ENCODE data around the gene ST6GAL2.

ST6GAL2 gene

GRCh38 chr2:106851087-106851874, 34.7 kb downstream of the ST6GAL2 start:
- POLR2A ChIA-PET = interaction anchor here (0.7 kb wide), 1 partner anchor 24 kb away, joined by 5 read pairs; no protein-coding TSS in a partner anchor
- Histone ChIP-seq H3K4me3 (ENCODE audit: control insufficient read depth in 1 of 7, extremely low read depth in 1 of 7, insufficient read depth in 4 of 7, low read depth in 2 of 7, low read length in 6 of 7) (no peak overlapping the region), H3K36me3 (ENCODE audit: control insufficient read depth in 4 of 4, insufficient read depth in 4 of 4, low read length in 3 of 4) (no peaks in the 10 kb centered on the region), H3K4me1 (ENCODE audit: control extremely low read depth in 1 of 4, control insufficient read depth in 4 of 4, insufficient read depth in 4 of 4, low read length in 3 of 4) (peaks cover 0 to 14% (median 0%) of the 10 kb centered on the region in 4 experiments), H3K27me3 (replicated peaks in 2 of 5; ENCODE audit: control insufficient read depth in 4 of 5, insufficient read depth in 5 of 5, low read length in 4 of 5) (no peaks in the 10 kb centered on the region), H3K9me3 (ENCODE audit: control extremely low read depth in 1 of 5, control insufficient read depth in 4 of 5, insufficient read depth in 2 of 5, low read depth in 1 of 5, low read length in 4 of 5) (no peaks in the 10 kb centered on the region), H3K27ac (ENCODE audit: insufficient read depth in 1 of 2, low read depth in 1 of 2, low read length in 2 of 2, poor library complexity in 1 of 2, severe bottlenecking in 2 of 2) (no peak overlapping the region)
- no peak for DNase-seq
- WGBS (ENCODE audit: insufficient coverage) = 53% methylated on average over 3 of the region's 7 CpGs
- CTCF ChIA-PET = no interaction called here

- H3K27me3 ChIP-seq (replicated peaks in 2 of 5; ENCODE audit: control insufficient read depth in 4 of 5, insufficient read depth in 5 of 5, low read length in 4 of 5) = no peaks in the 10 kb centered on the region
- WGBS (ENCODE audit: insufficient coverage) = 100% methylated on average over 1 of the region's 2 CpGs
- ChIA-PET CTCF (interaction anchor here (0.9 kb wide), 1 partner anchor 25 kb away, joined by 3 read pairs; no protein-coding TSS in a partner anchor), POLR2A (no interaction called here)
- peaks cover 0 to 14% (median 0%) of the 10 kb centered on the region in 4 experiments for H3K4me1 ChIP-seq (ENCODE audit: control extremely low read depth in 1 of 4, control insufficient read depth in 4 of 4, insufficient read depth in 4 of 4, low read length in 3 of 4)
- H3K27ac ChIP-seq (ENCODE audit: insufficient read depth in 1 of 2, low read depth in 1 of 2, low read length in 2 of 2, poor library complexity in 1 of 2, severe bottlenecking in 2 of 2) = no peak overlapping the region
- no peaks in the 10 kb centered on the region for H3K36me3 ChIP-seq (ENCODE audit: control insufficient read depth in 4 of 4, insufficient read depth in 4 of 4, low read length in 3 of 4)
- H3K9me3 ChIP-seq (ENCODE audit: control extremely low read depth in 1 of 5, control insufficient read depth in 4 of 5, insufficient read depth in 2 of 5, low read depth in 1 of 5, low read length in 4 of 5) = no peaks in the 10 kb centered on the region
- no peak for DNase-seq
- H3K4me3 ChIP-seq (ENCODE audit: control insufficient read depth in 1 of 7, extremely low read depth in 1 of 7, insufficient read depth in 4 of 7, low read depth in 2 of 7, low read length in 6 of 7) = no peak overlapping the region
Measured at GRCh38 chr2:106849253-106849652, 36.7 kb downstream of the ST6GAL2 start.

- peaks cover 0 to 14% (median 0%) of the 10 kb centered on the region in 4 experiments for H3K4me1 ChIP-seq (ENCODE audit: control extremely low read depth in 1 of 4, control insufficient read depth in 4 of 4, insufficient read depth in 4 of 4, low read length in 3 of 4)
- no peaks in the 10 kb centered on the region for H3K36me3 ChIP-seq (ENCODE audit: control insufficient read depth in 4 of 4, insufficient read depth in 4 of 4, low read length in 3 of 4)
- H3K27me3 ChIP-seq (replicated peaks in 2 of 5; ENCODE audit: control insufficient read depth in 4 of 5, insufficient read depth in 5 of 5, low read length in 4 of 5) = no peaks in the 10 kb centered on the region
- CTCF ChIA-PET = interaction anchor here (1.2 to 1.5 kb wide), 2 partner anchors 15 to 16 kb away, joined by 3 to 5 read pairs; no protein-coding TSS in a partner anchor
- no peak overlapping the region for H3K27ac ChIP-seq (ENCODE audit: insufficient read depth in 1 of 2, low read depth in 1 of 2, low read length in 2 of 2, poor library complexity in 1 of 2, severe bottlenecking in 2 of 2)
- H3K9me3 ChIP-seq (ENCODE audit: control extremely low read depth in 1 of 5, control insufficient read depth in 4 of 5, insufficient read depth in 2 of 5, low read depth in 1 of 5, low read length in 4 of 5) = no peaks in the 10 kb centered on the region
- DNase-seq = no peak
- 94% methylated on average over 2 of the region's 2 CpGs for WGBS (ENCODE audit: insufficient coverage)
- H3K4me3 ChIP-seq (ENCODE audit: control insufficient read depth in 1 of 7, extremely low read depth in 1 of 7, insufficient read depth in 4 of 7, low read depth in 2 of 7, low read length in 6 of 7) = no peak overlapping the region
- POLR2A ChIA-PET = no interaction called here
Measured at GRCh38 chr2:106847366-106847765, 38.6 kb downstream of the ST6GAL2 start.

- Histone ChIP-seq H3K4me3 (ENCODE audit: control insufficient read depth in 1 of 7, extremely low read depth in 1 of 7, insufficient read depth in 4 of 7, low read depth in 2 of 7, low read length in 6 of 7) (no peak overlapping the region), H3K36me3 (ENCODE audit: control insufficient read depth in 4 of 4, insufficient read depth in 4 of 4, low read length in 3 of 4) (no peaks in the 10 kb centered on the region), H3K4me1 (ENCODE audit: control extremely low read depth in 1 of 4, control insufficient read depth in 4 of 4, insufficient read depth in 4 of 4, low read length in 3 of 4) (peaks cover 0 to 8% (median 0%) of the 10 kb centered on the region in 4 experiments), H3K27ac (ENCODE audit: insufficient read depth in 1 of 2, low read depth in 1 of 2, low read length in 2 of 2, poor library complexity in 1 of 2, severe bottlenecking in 2 of 2) (no peak overlapping the region), H3K9me3 (ENCODE audit: control extremely low read depth in 1 of 5, control insufficient read depth in 4 of 5, insufficient read depth in 2 of 5, low read depth in 1 of 5, low read length in 4 of 5) (no peaks in the 10 kb centered on the region), H3K27me3 (replicated peaks in 2 of 5; ENCODE audit: control insufficient read depth in 4 of 5, insufficient read depth in 5 of 5, low read length in 4 of 5) (no peaks in the 10 kb centered on the region)
- 98% methylated on average over 5 of the region's 6 CpGs for WGBS (ENCODE audit: insufficient coverage)
- POLR2A ChIA-PET = no interaction called here
- CTCF ChIA-PET = no interaction called here
- no peak for DNase-seq
Measured at GRCh38 chr2:106845716-106846115, 40.3 kb downstream of the ST6GAL2 start.

GRCh38 chr2:106843910-106844250, 42.1 kb downstream of the ST6GAL2 start:
- H3K4me1 ChIP-seq (ENCODE audit: control extremely low read depth in 1 of 4, control insufficient read depth in 4 of 4, insufficient read depth in 4 of 4, low read length in 3 of 4) = peaks cover 0 to 8% (median 0%) of the 10 kb centered on the region in 4 experiments
- no peak for DNase-seq
- ChIA-PET CTCF (no interaction called here), POLR2A (no interaction called here)
- no peaks in the 10 kb centered on the region for H3K27me3 ChIP-seq (replicated peaks in 2 of 5; ENCODE audit: control insufficient read depth in 4 of 5, insufficient read depth in 5 of 5, low read length in 4 of 5)
- H3K36me3 ChIP-seq (ENCODE audit: control insufficient read depth in 4 of 4, insufficient read depth in 4 of 4, low read length in 3 of 4) = no peaks in the 10 kb centered on the region
- no peak overlapping the region for H3K4me3 ChIP-seq (ENCODE audit: control insufficient read depth in 1 of 7, extremely low read depth in 1 of 7, insufficient read depth in 4 of 7, low read depth in 2 of 7, low read length in 6 of 7)
- 98% methylated on average over 4 of the region's 5 CpGs for WGBS (ENCODE audit: insufficient coverage)
- H3K27ac ChIP-seq (ENCODE audit: insufficient read depth in 1 of 2, low read depth in 1 of 2, low read length in 2 of 2, poor library complexity in 1 of 2, severe bottlenecking in 2 of 2) = no peak overlapping the region
- no peaks in the 10 kb centered on the region for H3K9me3 ChIP-seq (ENCODE audit: control extremely low read depth in 1 of 5, control insufficient read depth in 4 of 5, insufficient read depth in 2 of 5, low read depth in 1 of 5, low read length in 4 of 5)

GRCh38 chr2:106843001-106843909, 42.7 kb downstream of the ST6GAL2 start:
- POLR2A ChIA-PET = no interaction called here

More at GRCh38 chr2:106843001-106843909, 42.7 kb downstream of the ST6GAL2 start:
- no peak overlapping the region for H3K27ac ChIP-seq (ENCODE audit: insufficient read depth in 1 of 2, low read depth in 1 of 2, low read length in 2 of 2, poor library complexity in 1 of 2, severe bottlenecking in 2 of 2)
- H3K4me1 ChIP-seq (ENCODE audit: control extremely low read depth in 1 of 4, control insufficient read depth in 4 of 4, insufficient read depth in 4 of 4, low read length in 3 of 4) = peaks cover 0 to 4% (median 0%) of the 10 kb centered on the region in 4 experiments
- H3K36me3 ChIP-seq (ENCODE audit: control insufficient read depth in 4 of 4, insufficient read depth in 4 of 4, low read length in 3 of 4) = no peaks in the 10 kb centered on the region
- H3K9me3 ChIP-seq (ENCODE audit: control extremely low read depth in 1 of 5, control insufficient read depth in 4 of 5, insufficient read depth in 2 of 5, low read depth in 1 of 5, low read length in 4 of 5) = no peaks in the 10 kb centered on the region
- H3K4me3 ChIP-seq (ENCODE audit: control insufficient read depth in 1 of 7, extremely low read depth in 1 of 7, insufficient read depth in 4 of 7, low read depth in 2 of 7, low read length in 6 of 7) = no peak overlapping the region
- CTCF ChIA-PET = no interaction called here
- DNase-seq = no peak
- WGBS (ENCODE audit: insufficient coverage) = 98% methylated on average over 63 of the region's 63 CpGs
- no peaks in the 10 kb centered on the region for H3K27me3 ChIP-seq (replicated peaks in 2 of 5; ENCODE audit: control insufficient read depth in 4 of 5, insufficient read depth in 5 of 5, low read length in 4 of 5)
